Central memory CD8-positive, alpha-beta T cell (primary cell): ENCODE results near the gene CCR1.
"Not testable (repeated sequence)": the region's sequence is repeated elsewhere in the genome, so short reads cannot be mapped to it uniquely, and the experiment has no call there.

ENCODE experiments used
- ATAC-seq: fragments of 150-1000 bp; cut with Tn5 transposase; replicated peaks from 2 replicates; pipeline ENCODE4 v1.10.0; 2022; ENCODE audit warnings: mild to moderate bottlenecking, moderate FRiP score, moderate number of reproducible peaks; ENCODE audit not compliant: poor library complexity, severe bottlenecking; ENCODE audit errors: extremely low read depth
- DNase-seq, 2 donors: peaks; one replicate each; pipeline ENCODE4 v3.0.0; 2021; ENCODE audit warnings: low spot score in 2 of 2
- H3K27ac Mint-ChIP-seq: one replicate; pipeline ENCODE4 v1.8.0; 2022; ENCODE audit warnings: low read depth, mild to moderate bottlenecking, moderate library complexity, mixed read lengths
- H3K27me3 Mint-ChIP-seq: one replicate; pipeline ENCODE4 v1.8.0; 2022; ENCODE audit warnings: mixed read lengths
- H3K36me3 Mint-ChIP-seq: one replicate; pipeline ENCODE4 v1.8.0; 2022; ENCODE audit warnings: mild to moderate bottlenecking, moderate library complexity, mixed read lengths; ENCODE audit not compliant: insufficient read depth
- H3K4me1 Mint-ChIP-seq: one replicate; pipeline ENCODE4 v1.8.0; 2022; ENCODE audit warnings: mixed read lengths
- H3K4me3 Mint-ChIP-seq: one replicate; pipeline ENCODE4 v1.8.0; 2022; ENCODE audit warnings: mild to moderate bottlenecking, moderate library complexity, mixed read lengths
- H3K9me3 Mint-ChIP-seq: one replicate; pipeline ENCODE4 v1.8.0; 2022; ENCODE audit warnings: mixed read lengths

CCR1 gene

DNA sequence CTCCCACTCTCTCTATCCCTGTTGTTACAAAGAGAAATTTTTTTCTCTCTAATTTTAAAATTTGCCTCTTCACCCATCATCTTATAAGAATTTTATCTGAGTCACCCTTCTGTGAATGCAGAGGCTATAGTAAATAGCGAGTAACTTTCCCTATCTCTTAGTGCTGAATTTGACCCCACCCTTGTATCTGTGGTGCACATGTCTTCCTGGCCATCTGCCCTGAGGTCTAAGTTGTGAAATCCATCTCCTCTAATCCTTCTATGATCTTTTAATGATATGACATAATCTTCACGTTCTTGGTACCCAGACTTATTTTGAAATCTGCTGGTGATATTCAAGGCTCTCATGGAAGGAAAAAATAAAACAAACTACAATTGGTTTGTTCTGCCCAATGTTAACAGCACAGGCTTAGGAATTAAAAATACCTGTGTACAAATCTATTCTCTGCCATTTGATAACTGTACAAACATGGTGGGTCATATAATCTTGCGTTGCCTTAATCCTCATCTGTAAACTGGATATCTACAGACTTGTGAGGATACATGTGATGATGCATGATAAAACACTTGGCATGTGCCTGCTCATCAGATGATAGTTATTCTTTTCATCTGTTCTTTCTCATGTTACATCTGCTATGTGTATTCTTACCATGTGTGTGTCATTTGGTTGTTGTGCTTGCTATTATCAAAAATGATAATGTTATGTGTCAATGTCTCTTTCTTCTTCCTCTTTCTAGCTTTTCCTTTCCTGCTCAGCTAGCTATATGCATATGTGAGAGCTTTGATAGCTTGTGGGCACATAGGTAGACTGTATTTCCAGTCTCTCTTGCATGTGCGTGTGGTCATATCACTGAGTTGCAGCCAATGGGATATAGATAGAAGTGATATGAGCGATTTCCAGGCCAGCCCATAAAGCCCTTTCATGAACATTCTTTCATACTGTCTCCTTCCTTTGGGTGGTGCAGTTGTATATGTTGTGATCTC is 20.4 kb upstream of the CCR1 start:
- Mint-ChIP-seq H3K4me1 (peaks cover 14% of the 10 kb centered on the region), H3K4me3 (no peak overlapping the region), H3K9me3 (no peaks in the 10 kb centered on the region), H3K36me3 (peaks cover 3% of the 10 kb centered on the region), H3K27me3 (no peaks in the 10 kb centered on the region), H3K27ac (peak overlapping the region; percentile 1)
- DNase-seq (no peak), ATAC-seq (no peak)

DNA sequence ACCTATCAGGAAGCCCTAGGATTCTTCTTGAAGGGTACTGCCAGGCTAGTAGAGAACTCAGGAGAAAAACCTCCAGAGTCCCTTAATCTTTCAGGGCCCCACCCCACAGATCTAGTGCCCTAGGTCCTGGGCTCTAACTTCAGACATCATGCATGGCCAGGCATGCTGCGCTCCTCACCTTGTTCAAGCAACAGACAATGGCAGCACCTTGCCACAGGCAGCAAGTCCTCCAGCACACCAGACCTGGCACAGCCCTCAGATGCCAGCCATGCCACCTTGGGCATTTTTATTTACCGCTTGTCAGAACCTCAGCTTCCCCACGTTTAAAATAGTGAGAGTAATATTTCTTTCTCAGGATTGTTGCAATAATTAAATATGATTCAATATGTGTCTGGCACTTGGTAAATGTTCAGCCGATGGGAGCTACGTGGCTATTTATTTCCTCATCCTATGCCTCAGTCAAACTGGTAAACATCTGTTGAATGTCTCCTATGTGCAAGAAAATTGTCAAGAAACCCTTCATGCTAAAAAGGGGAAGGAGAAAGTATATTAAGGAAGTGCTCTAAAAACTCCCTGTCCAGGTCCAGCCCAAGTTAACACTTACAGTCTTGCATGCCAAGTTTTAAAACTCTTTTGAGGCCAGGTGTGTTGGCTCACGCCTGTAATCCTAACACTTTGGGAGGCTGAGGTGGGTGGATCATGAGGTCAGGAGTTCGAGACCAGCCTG is 14.5 kb upstream of the CCR1 start:
- ATAC-seq (no peak), DNase-seq (no peak)
- Mint-ChIP-seq H3K9me3 (no peaks in the 10 kb centered on the region), H3K36me3 (no peaks in the 10 kb centered on the region), H3K27me3 (no peaks in the 10 kb centered on the region), H3K4me1 (peaks cover 9% of the 10 kb centered on the region), H3K4me3 (no peak overlapping the region), H3K27ac (no peak overlapping the region)

DNA sequence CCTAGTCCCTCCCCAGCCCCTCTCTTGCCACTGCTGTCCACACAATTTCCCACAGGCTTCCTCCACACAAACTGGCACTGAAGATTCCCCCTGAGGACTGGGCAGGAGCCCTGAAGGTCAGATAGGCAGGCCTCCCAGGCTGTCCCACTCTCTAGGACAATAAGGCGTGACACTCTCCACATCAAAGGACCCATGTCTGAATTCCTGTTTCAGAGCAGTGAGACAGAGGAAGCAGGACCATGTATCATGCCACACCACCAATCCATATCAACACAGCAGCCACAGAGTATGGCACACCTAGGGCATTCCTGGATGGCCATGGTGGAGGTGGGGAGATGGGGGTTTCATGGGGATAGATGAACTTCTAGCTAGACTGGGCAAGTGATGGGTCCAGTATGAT is 13.8 kb upstream of the CCR1 start:
- Mint-ChIP-seq H3K36me3 (no peaks in the 10 kb centered on the region), H3K9me3 (no peaks in the 10 kb centered on the region), H3K4me3 (no peak overlapping the region), H3K27ac (no peak overlapping the region), H3K27me3 (no peaks in the 10 kb centered on the region), H3K4me1 (peaks cover 9% of the 10 kb centered on the region)
- ATAC-seq: no peak
- DNase-seq: no peak

GRCh38 chr3:46221391-46221790 is 13.3 kb upstream of the CCR1 start:
- Mint-ChIP-seq H3K4me1 (peaks cover 9% of the 10 kb centered on the region), H3K36me3 (no peaks in the 10 kb centered on the region), H3K27me3 (no peaks in the 10 kb centered on the region), H3K4me3 (no peak overlapping the region), H3K9me3 (no peaks in the 10 kb centered on the region), H3K27ac (no peak overlapping the region)
- DNase-seq (no peak), ATAC-seq (no peak)

DNA sequence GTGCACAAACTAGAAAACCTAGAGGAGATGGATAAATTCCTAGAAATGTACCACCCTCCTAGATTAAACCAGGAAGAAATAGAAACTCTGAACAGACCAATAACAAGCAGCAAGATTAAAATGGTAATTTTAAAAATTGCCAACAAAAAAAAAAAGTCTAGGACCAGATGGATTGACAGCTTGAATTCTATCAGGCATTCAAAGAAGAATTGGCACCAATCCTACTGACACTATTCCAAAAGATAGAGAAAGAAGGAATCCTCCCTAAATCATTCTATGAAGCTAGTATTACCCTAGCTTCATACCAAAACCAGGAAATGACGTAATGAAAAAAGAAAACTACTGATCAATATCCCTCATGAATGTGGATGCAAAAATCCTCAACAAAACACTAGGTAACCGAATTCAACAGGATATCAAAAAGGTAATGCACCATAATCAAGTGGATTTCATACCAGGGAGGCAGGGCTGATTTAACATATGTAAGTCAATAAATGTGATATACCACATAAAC is 10.1 kb upstream of the CCR1 start:
- H3K27ac Mint-ChIP-seq: no peak overlapping the region
- no peaks in the 10 kb centered on the region for H3K27me3 Mint-ChIP-seq
- H3K9me3 Mint-ChIP-seq: no peaks in the 10 kb centered on the region
- DNase-seq (no peak), ATAC-seq (no peak)
- H3K36me3 Mint-ChIP-seq: peaks cover 3% of the 10 kb centered on the region
- H3K4me1 Mint-ChIP-seq: peaks cover 9% of the 10 kb centered on the region
- no peak overlapping the region for H3K4me3 Mint-ChIP-seq

- no peak for ATAC-seq
- Mint-ChIP-seq H3K36me3 (peaks cover 3% of the 10 kb centered on the region), H3K4me3 (no peak overlapping the region), H3K27ac (no peak overlapping the region), H3K9me3 (no peaks in the 10 kb centered on the region), H3K4me1 (no peaks in the 10 kb centered on the region), H3K27me3 (no peaks in the 10 kb centered on the region)
- no peak for DNase-seq
Observed at GRCh38 chr3:46215810-46216414, 7.8 kb upstream of the CCR1 start.

DNA sequence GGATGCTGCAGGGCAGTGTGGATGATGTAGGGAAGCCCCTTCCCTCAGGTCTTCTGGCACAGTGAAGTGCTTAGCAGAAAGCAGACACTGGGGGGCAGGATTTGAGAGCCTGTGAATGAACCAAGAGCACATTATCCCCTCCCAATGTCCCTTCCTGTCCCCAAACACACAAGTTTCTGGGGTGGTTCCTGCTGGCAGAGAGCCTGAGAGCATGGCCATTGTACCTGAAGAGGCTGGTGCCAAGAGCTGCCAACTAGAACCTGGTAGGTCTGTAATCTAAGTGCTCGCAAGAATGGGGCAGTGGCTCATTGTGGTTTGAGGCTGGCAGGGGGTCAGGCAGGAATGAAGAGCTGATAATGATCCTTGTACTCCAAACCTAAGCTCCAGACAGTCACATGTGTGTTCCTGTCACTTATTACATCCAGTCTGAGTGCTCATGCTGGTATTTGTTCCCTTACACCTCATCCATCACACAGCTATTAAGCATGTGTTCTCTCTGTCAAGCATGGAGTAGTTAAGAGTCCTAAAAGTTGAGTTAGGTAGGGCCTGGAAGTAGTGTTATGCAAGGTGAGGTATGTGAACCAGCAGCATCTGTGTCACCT is 6.7 kb upstream of the CCR1 start:
- H3K4me3 Mint-ChIP-seq: no peak overlapping the region
- no peaks in the 10 kb centered on the region for H3K9me3 Mint-ChIP-seq
- H3K27me3 Mint-ChIP-seq: no peaks in the 10 kb centered on the region
- no peak overlapping the region for H3K27ac Mint-ChIP-seq
- ATAC-seq (no peak), DNase-seq (no peak)
- H3K36me3 Mint-ChIP-seq: peaks cover 3% of the 10 kb centered on the region
- no peaks in the 10 kb centered on the region for H3K4me1 Mint-ChIP-seq

GRCh38 chr3:46213201-46213600 is 5.1 kb upstream of the CCR1 start:
- Mint-ChIP-seq H3K4me3 (no peak overlapping the region), H3K27ac (no peak overlapping the region), H3K27me3 (no peaks in the 10 kb centered on the region), H3K9me3 (no peaks in the 10 kb centered on the region), H3K4me1 (peaks cover 14% of the 10 kb centered on the region), H3K36me3 (peaks cover 3% of the 10 kb centered on the region)
- DNase-seq (no peak), ATAC-seq (peak; percentile 85)

DNA sequence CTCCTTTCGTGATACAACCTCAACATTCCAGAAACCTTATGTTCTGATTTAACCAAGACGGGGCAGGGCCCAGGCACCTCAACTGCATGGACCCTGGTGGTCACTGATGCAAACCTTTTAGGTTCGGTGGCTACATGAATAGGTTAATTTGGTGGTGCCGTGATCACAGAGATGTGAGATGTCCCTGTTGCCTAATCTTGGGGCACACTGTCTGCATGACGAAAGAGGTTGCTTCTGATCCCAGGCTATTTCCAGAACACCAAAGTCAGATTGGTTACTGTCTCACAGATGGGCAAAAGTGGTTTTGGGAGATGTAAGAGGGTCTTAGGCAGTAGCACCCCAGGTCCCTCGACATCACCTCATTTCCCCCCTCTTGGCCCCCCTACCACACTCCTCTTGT is 4.0 kb upstream of the CCR1 start:
- Mint-ChIP-seq H3K27me3 (no peaks in the 10 kb centered on the region), H3K9me3 (no peaks in the 10 kb centered on the region), H3K4me1 (peaks cover 25% of the 10 kb centered on the region), H3K36me3 (peaks cover 6% of the 10 kb centered on the region), H3K27ac (no peak overlapping the region), H3K4me3 (no peak overlapping the region)
- ATAC-seq: no peak
- DNase-seq: peak in 1 of 2 donors; percentile 2

- Mint-ChIP-seq H3K27me3 (no peaks in the 10 kb centered on the region), H3K36me3 (peaks cover 6% of the 10 kb centered on the region), H3K4me3 (no peak overlapping the region), H3K9me3 (no peaks in the 10 kb centered on the region), H3K4me1 (peaks cover 44% of the 10 kb centered on the region), H3K27ac (peak overlapping the region; percentile 80)
- DNase-seq (no peak), ATAC-seq (no peak)
Observed at GRCh38 chr3:46209746-46210470, 1.8 kb upstream of the CCR1 start.

DNA sequence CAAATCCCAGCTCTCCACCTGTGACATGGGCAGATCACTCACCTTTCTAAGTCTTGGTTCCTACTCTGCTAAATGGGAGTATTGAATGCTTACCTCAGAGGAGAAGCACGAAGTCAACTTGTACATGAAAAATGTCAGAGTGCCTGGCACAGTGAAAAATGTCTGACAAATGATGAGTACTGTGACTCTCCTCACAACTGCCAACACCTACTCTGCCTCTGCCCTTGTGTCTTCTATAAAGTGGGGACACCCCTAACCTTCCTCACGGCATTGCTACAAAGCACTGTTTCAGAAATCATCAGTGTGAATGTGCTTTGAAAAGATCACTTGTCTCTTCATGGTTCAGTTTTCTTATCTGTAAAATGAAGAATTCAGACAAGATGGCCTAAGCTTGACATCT is 940 bp upstream of the CCR1 start:
- H3K4me3 Mint-ChIP-seq: no peak overlapping the region
- H3K27ac Mint-ChIP-seq: peak overlapping the region; percentile 80
- H3K27me3 Mint-ChIP-seq: no peaks in the 10 kb centered on the region
- DNase-seq (no peak), ATAC-seq (no peak)
- peaks cover 47% of the 10 kb centered on the region for H3K4me1 Mint-ChIP-seq
- H3K9me3 Mint-ChIP-seq: no peaks in the 10 kb centered on the region
- peaks cover 4% of the 10 kb centered on the region for H3K36me3 Mint-ChIP-seq

- Mint-ChIP-seq H3K4me3 (peak overlapping the region; percentile 76), H3K4me1 (peaks cover 47% of the 10 kb centered on the region), H3K27ac (peak overlapping the region; percentile 80)
- not testable (repeated sequence) for H3K9me3 Mint-ChIP-seq, H3K27me3 Mint-ChIP-seq, H3K36me3 Mint-ChIP-seq, DNase-seq, ATAC-seq
Observed at GRCh38 chr3:46207514-46207913, 599 bp downstream of the CCR1 start.
